Liver (tissue), 9 donors: ENCODE measurements around the gene CYP1A2. TPM values are rescaled to one million over a fixed set of nuclear protein-coding genes. Genes with fewer than 3 reads are reported as not detected.

Experiments used
- DNase-seq: peaks from one replicate; pipeline ENCODE4 v3.0.0-alpha.2; 2017; ENCODE audit warnings: low spot score
- H3K27ac ChIP-seq, 2 donors: one replicate each; pipeline ENCODE4 v1.7.0; 2013; ENCODE audit warnings: inconsistent platforms in 2 of 2, low read length in 2 of 2, control low read depth in 1 of 2, low read depth in 1 of 2, mild to moderate bottlenecking in 1 of 2
- H3K27me3 ChIP-seq, 4 donors: one replicate each; pipeline versions ENCODE4 v1.6.1 to v1.7.0; 2013; ENCODE audit warnings: low read length in 3 of 4, inconsistent platforms in 1 of 4, mild to moderate bottlenecking in 1 of 4, moderate library complexity in 1 of 4; ENCODE audit not compliant: control insufficient read depth in 4 of 4, insufficient read depth in 4 of 4
- H3K36me3 ChIP-seq, 4 donors: one replicate each; pipeline versions ENCODE4 v1.6.1 to v1.7.0; 2013; ENCODE audit warnings: low read length in 3 of 4, mild to moderate bottlenecking in 3 of 4, low read depth in 1 of 4, moderate library complexity in 1 of 4; ENCODE audit not compliant: control insufficient read depth in 4 of 4, insufficient read depth in 3 of 4
- H3K4me1 ChIP-seq, 4 donors: one replicate each; pipeline versions ENCODE4 v1.6.1 to v1.7.0; 2013; ENCODE audit warnings: low read length in 3 of 4, mild to moderate bottlenecking in 3 of 4, moderate library complexity in 1 of 4; ENCODE audit not compliant: control insufficient read depth in 4 of 4, insufficient read depth in 4 of 4
- H3K4me3 ChIP-seq, 3 donors: one replicate each; pipeline versions ENCODE4 v1.6.1 to v1.7.0; 2013; ENCODE audit warnings: low read length in 3 of 3, control low read depth in 1 of 3, low read depth in 1 of 3, mild to moderate bottlenecking in 1 of 3
- H3K9ac ChIP-seq, 2 donors: one replicate each; pipeline ENCODE4 v1.7.0; 2013; ENCODE audit warnings: low read length in 2 of 2, mild to moderate bottlenecking in 2 of 2, moderate library complexity in 2 of 2, control low read depth in 1 of 2, low read depth in 1 of 2
- H3K9me3 ChIP-seq, 4 donors: one replicate each; pipeline versions ENCODE4 v1.6.1 to v1.7.0; 2013; ENCODE audit warnings: low read length in 3 of 4; ENCODE audit not compliant: control insufficient read depth in 4 of 4
- EGR1 ChIP-seq, 2 donors: IDR thresholded peaks; 2 replicates each; pipeline ENCODE4 v1.6.1; 2016 to 2018; ENCODE audit warnings: antibody characterized with exemption in 2 of 2, low read depth in 2 of 2
- FOXA2 ChIP-seq: IDR thresholded peaks from 2 replicates; pipeline ENCODE4 v1.6.1; 2016; ENCODE audit warnings: antibody characterized with exemption
- GABPA ChIP-seq, 2 donors: IDR thresholded peaks in 1 of 2; conservative IDR thresholded peaks in 1 of 2; 2 replicates each; pipeline ENCODE4 v1.6.1; 2016; ENCODE audit warnings: antibody characterized with exemption in 2 of 2, mild to moderate bottlenecking in 1 of 2, moderate library complexity in 1 of 2
- HNF4A ChIP-seq, 2 donors: conservative IDR thresholded peaks; 2 replicates each; pipeline ENCODE4 v1.6.1; 2016; ENCODE audit warnings: antibody characterized with exemption in 2 of 2, mild to moderate bottlenecking in 2 of 2
- HNF4G ChIP-seq: IDR thresholded peaks from 2 replicates; pipeline ENCODE4 v1.6.1; 2016; ENCODE audit warnings: antibody characterized with exemption
- RAD21 ChIP-seq, 2 donors: IDR thresholded peaks; 2 replicates each; pipeline ENCODE4 v1.6.1; 2016; ENCODE audit warnings: antibody characterized with exemption in 2 of 2, mild to moderate bottlenecking in 2 of 2
- RXRA ChIP-seq, 2 donors: IDR thresholded peaks; 2 replicates each; pipeline ENCODE4 v1.6.1; 2017 to 2018; ENCODE audit warnings: antibody characterized with exemption in 2 of 2, mild to moderate bottlenecking in 1 of 2
- WGBS: extraction: QIAGEN DNeasy Blood & Tissue Kit; methylation state at CpG from one replicate; pipeline ENCODE4 v1.1.7; 2013; 5-methylcytosine and 5-hydroxymethylcytosine counted together
- polyA plus RNA-seq, 2 donors: library from polyadenylated mRNA; stranded (reverse) in 1 of 2; unstranded in 1 of 2; fragments of 200-250 nt in 1 of 2; fragments of >200 nt in 1 of 2; fragmentation: Nextera tagmentation in 1 of 2; extraction: Ambion mirVana in 1 of 2; gene quantifications; one replicate each; pipeline versions ENCODE4 v1.2.1 to v1.2.3, GENCODE V29; 2013 to 2015
- total RNA-seq, 2 donors: library from RNA; depleted of rRNA; stranded (reverse); fragments of >200 nt; gene quantifications; one replicate each; pipeline ENCODE4 v1.2.3, GENCODE V29; 2014
- TF ChIP-seq, protein P1 (sequence below): IDR thresholded peaks from 2 replicates; pipeline ENCODE4 v1.6.1; 2016; ENCODE audit warnings: antibody characterized with exemption, mild to moderate bottlenecking
- TF ChIP-seq, protein P2 (sequence below): IDR thresholded peaks from 2 replicates; pipeline ENCODE4 v1.6.1; 2016; ENCODE audit warnings: antibody characterized with exemption
- TF ChIP-seq, protein P3 (sequence below): IDR thresholded peaks from 2 replicates; pipeline ENCODE4 v1.6.1; 2016; ENCODE audit warnings: antibody characterized with exemption
- TF ChIP-seq, protein P4 (sequence below): fragments of 150-350 bp; IDR thresholded peaks from 2 replicates; pipeline ENCODE4 v1.5.1; 2017; ENCODE audit warnings: improper control_type of control experiment, low read depth, low read length; ENCODE audit not compliant: missing input control
- TF ChIP-seq, protein P5 (sequence below): IDR thresholded peaks from 2 replicates; pipeline ENCODE4 v1.6.1; 2016; ENCODE audit warnings: antibody characterized with exemption
- donor health status: healthy.
- donor health status: healthy.
- donor health status: healthy.
- donor health status: healthy.
- donor health status: healthy.

Gene CYP1A2
- total and polyA plus RNA-seq, 4 donors, result 21.8 to 32.5 (median 31.7) TPM; not detected in 1

DNA sequence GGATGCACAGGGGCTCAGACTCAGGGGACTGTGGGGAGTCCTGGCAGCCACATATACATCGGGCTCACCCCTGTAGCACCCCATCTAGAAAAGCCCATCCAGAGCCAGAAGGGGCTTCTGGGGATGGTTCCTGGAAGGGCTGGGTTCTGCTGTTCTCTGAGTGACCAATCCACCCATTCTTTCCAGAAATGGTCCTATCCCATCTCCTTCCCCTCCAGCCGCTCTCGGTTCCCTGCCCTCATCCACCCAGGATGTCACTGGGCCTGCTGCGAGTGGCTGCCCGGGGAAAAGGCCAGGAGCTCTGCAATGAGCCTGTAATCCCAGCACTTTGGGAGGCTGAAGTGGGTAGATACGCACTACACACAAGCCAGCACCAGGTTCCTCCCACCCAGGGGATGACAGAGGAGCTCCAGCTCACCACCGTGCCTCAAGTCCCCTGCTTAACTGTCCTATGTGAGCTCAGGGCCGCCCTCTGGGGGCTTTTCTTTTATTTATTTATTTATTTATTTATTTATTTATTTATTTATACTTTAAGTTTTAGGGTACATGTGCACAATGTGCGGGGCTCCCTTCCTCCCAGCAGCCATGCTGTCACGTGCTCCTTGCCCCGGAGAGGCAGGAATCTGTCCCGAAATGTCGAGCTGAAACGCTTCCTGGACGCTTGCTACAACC, 19.6 kb downstream of the CYP1A2 start:
- DNase-seq, result peak; percentile 31
- peaks cover 0 to 6% (median 3%) of the 10 kb centered on the region in 4 donors for H3K4me1 ChIP-seq
- no peaks in the 10 kb centered on the region for H3K9me3 ChIP-seq
- H3K27me3 ChIP-seq, result no peaks in the 10 kb centered on the region
- H3K27ac ChIP-seq, result no peak overlapping the region
- TF ChIP-seq, protein P1, sequence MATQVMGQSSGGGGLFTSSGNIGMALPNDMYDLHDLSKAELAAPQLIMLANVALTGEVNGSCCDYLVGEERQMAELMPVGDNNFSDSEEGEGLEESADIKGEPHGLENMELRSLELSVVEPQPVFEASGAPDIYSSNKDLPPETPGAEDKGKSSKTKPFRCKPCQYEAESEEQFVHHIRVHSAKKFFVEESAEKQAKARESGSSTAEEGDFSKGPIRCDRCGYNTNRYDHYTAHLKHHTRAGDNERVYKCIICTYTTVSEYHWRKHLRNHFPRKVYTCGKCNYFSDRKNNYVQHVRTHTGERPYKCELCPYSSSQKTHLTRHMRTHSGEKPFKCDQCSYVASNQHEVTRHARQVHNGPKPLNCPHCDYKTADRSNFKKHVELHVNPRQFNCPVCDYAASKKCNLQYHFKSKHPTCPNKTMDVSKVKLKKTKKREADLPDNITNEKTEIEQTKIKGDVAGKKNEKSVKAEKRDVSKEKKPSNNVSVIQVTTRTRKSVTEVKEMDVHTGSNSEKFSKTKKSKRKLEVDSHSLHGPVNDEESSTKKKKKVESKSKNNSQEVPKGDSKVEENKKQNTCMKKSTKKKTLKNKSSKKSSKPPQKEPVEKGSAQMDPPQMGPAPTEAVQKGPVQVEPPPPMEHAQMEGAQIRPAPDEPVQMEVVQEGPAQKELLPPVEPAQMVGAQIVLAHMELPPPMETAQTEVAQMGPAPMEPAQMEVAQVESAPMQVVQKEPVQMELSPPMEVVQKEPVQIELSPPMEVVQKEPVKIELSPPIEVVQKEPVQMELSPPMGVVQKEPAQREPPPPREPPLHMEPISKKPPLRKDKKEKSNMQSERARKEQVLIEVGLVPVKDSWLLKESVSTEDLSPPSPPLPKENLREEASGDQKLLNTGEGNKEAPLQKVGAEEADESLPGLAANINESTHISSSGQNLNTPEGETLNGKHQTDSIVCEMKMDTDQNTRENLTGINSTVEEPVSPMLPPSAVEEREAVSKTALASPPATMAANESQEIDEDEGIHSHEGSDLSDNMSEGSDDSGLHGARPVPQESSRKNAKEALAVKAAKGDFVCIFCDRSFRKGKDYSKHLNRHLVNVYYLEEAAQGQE, result no peak
- no peak for TF ChIP-seq EGR1 (IDR thresholded peaks at IDR 0.05; ENCODE audit: low read depth in 2 of 2)
- TF ChIP-seq, protein P2, sequence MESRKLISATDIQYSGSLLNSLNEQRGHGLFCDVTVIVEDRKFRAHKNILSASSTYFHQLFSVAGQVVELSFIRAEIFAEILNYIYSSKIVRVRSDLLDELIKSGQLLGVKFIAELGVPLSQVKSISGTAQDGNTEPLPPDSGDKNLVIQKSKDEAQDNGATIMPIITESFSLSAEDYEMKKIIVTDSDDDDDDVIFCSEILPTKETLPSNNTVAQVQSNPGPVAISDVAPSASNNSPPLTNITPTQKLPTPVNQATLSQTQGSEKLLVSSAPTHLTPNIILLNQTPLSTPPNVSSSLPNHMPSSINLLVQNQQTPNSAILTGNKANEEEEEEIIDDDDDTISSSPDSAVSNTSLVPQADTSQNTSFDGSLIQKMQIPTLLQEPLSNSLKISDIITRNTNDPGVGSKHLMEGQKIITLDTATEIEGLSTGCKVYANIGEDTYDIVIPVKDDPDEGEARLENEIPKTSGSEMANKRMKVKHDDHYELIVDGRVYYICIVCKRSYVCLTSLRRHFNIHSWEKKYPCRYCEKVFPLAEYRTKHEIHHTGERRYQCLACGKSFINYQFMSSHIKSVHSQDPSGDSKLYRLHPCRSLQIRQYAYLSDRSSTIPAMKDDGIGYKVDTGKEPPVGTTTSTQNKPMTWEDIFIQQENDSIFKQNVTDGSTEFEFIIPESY, result no peak
- no peak for TF ChIP-seq HNF4G
- WGBS, result 33% methylated on average over 15 of the region's 15 CpGs
- H3K4me3 ChIP-seq, result no peak overlapping the region
- no peak overlapping the region for H3K9ac ChIP-seq
- no peaks in the 10 kb centered on the region for H3K36me3 ChIP-seq

DNA sequence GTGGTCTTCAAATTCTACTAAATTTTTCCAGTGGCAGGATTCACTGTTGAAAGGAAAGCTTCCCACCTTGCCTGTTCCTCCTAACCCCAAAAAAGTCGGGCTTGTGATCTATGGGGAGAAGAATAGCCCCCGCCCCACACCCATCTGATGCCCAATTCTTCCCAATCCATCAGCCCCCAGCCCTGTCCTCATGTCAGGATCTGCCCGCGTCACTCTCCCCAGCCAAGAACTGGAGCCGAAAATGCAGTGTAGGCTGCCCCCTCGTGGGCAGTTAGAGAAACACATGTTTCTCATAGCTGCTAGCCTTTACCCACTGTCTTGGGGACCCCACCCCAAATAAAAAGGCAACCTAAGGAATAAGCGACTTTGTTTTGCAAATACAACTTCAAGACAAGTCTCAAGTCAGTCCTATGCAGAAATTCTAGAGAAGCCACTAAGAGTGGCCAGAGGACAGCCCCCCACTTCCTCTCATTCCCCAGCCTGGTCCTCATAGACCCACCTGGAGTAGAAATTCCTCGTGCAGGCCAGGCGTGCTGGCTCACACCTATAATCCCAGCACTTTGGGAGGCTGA, 20.2 kb downstream of the CYP1A2 start:
- Histone ChIP-seq H3K9ac (no peak overlapping the region), H3K27ac (no peak overlapping the region), H3K9me3 (no peaks in the 10 kb centered on the region), H3K27me3 (no peaks in the 10 kb centered on the region), H3K4me3 (no peak overlapping the region), H3K36me3 (no peaks in the 10 kb centered on the region), H3K4me1 (peaks cover 0 to 6% (median 3%) of the 10 kb centered on the region in 4 donors)
- no peak for DNase-seq
- peak; percentile 94 to 97 for TF ChIP-seq RAD21 (IDR thresholded peaks at IDR 0.05)
- TF ChIP-seq EGR1 (IDR thresholded peaks at IDR 0.05; ENCODE audit: low read depth in 2 of 2), result no peak
- no peak for TF ChIP-seq HNF4A (conservative IDR thresholded peaks at IDR 0.05)
- TF ChIP-seq RXRA (IDR thresholded peaks at IDR 0.05), result no peak
- TF ChIP-seq, protein P3, sequence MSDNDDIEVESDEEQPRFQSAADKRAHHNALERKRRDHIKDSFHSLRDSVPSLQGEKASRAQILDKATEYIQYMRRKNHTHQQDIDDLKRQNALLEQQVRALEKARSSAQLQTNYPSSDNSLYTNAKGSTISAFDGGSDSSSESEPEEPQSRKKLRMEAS, result no peak
- no peak for TF ChIP-seq FOXA2
- TF ChIP-seq GABPA (IDR thresholded peaks at IDR 0.05 in 1 of 2, conservative IDR thresholded peaks at IDR 0.05 in 1 of 2), result no peak
- TF ChIP-seq, protein P4, sequence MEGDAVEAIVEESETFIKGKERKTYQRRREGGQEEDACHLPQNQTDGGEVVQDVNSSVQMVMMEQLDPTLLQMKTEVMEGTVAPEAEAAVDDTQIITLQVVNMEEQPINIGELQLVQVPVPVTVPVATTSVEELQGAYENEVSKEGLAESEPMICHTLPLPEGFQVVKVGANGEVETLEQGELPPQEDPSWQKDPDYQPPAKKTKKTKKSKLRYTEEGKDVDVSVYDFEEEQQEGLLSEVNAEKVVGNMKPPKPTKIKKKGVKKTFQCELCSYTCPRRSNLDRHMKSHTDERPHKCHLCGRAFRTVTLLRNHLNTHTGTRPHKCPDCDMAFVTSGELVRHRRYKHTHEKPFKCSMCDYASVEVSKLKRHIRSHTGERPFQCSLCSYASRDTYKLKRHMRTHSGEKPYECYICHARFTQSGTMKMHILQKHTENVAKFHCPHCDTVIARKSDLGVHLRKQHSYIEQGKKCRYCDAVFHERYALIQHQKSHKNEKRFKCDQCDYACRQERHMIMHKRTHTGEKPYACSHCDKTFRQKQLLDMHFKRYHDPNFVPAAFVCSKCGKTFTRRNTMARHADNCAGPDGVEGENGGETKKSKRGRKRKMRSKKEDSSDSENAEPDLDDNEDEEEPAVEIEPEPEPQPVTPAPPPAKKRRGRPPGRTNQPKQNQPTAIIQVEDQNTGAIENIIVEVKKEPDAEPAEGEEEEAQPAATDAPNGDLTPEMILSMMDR, result peak; percentile 78
- TF ChIP-seq, protein P5, sequence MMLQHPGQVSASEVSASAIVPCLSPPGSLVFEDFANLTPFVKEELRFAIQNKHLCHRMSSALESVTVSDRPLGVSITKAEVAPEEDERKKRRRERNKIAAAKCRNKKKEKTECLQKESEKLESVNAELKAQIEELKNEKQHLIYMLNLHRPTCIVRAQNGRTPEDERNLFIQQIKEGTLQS, result no peak
- WGBS, result 3% methylated on average over 9 of the region's 9 CpGs
